ENCODE data around the gene RAD51B.

GRCh38 chr14:68208218-68208617, 388.6 kb downstream of the RAD51B start:
- TF ChIP-seq CTCF (IDR thresholded peaks at IDR 0.05; ENCODE audit: poor library complexity) (no peak), EZH2phosphoT487 (IDR thresholded peaks at IDR 0.05; ENCODE audit: low read depth, severe bottlenecking, unreplicated experiment) (no peak), EZH2 (IDR thresholded peaks at IDR 0.05; ENCODE audit: borderline replicate concordance) (no peak)

All from hepatocyte (in vitro differentiated cells).